Stimulated activated CD8-positive, alpha-beta memory T cell treated with anti-CD3 and anti-CD28 coated beads, Interleukin-4, amount 100 ng/mL, for 1 hour (primary cell): ENCODE results near the gene LRRC10.
A peak's percentile ranks its signal among the peaks of the same experiment; 100 is the strongest.

Experiments
- DNase-seq, 2 donors: peaks; one replicate each; pipeline ENCODE4 v3.0.0-alpha.2; 2020; ENCODE audit warnings: low read depth in 2 of 2, low spot score in 1 of 2

The LRRC10 gene, protein sequence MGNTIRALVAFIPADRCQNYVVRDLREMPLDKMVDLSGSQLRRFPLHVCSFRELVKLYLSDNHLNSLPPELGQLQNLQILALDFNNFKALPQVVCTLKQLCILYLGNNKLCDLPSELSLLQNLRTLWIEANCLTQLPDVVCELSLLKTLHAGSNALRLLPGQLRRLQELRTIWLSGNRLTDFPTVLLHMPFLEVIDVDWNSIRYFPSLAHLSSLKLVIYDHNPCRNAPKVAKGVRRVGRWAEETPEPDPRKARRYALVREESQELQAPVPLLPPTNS

GRCh38 chr12:69610729-69611128, at the start of gene LRRC10:
Gene LRRC10, minus strand, starts transcription at chr12:69610907. Its CDS starts 69 bp downstream, at chr12:69610838.
- DNase-seq = no peak

GRCh38 chr12:69660164-69660863, 49.6 kb upstream of the LRRC10 start:
- DNase-seq = no peak

GRCh38 chr12:69658203-69658602, 47.5 kb upstream of the LRRC10 start:
- no peak for DNase-seq

DNA sequence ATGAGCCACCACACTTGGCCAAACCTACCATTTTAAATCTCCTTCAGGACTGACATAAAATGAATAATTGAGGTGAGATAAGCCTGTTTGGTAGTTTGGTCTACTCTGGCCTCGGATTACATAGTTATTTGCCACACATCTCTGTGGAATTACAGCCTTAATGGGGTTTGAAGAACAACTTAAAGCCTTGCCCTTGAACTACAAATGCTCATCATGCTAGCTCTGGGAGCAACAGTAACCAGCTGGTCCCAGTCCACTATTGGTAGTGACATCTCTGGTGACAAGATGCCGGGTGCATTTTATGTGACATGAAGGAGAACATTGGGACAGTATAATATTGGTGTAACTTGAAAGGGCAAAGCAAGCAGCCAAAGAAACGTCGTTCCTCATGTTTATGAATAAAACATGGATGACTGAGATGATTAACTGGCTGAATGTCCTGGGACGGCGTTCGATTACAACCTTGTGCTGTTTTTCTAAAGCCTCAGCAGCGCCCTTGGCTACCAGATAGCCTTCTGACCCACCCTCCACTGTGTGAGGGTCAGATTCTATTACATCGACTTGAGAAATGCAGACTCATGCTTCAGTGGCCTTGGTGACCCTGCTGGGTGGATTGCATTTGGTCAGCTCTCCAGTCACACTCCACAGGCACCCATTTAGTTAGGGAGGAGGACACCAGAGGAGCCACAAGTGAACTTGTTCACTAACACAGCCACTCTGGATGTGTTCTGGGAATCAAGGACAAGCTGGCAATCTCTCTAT, 46.9 kb upstream of the LRRC10 start:
- DNase-seq = no peak

- DNase-seq = no peak
These were observed 45.1 kb upstream of the LRRC10 start for GRCh38 chr12:69655616-69656340.

- DNase-seq = no peak
These were observed 43.0 kb upstream of the LRRC10 start for GRCh38 chr12:69653703-69654102.

GRCh38 chr12:69651922-69652321, 41.2 kb upstream of the LRRC10 start:
- DNase-seq = no peak

- no peak for DNase-seq
These were observed 38.8 kb upstream of the LRRC10 start for GRCh38 chr12:69649529-69649928.

DNA sequence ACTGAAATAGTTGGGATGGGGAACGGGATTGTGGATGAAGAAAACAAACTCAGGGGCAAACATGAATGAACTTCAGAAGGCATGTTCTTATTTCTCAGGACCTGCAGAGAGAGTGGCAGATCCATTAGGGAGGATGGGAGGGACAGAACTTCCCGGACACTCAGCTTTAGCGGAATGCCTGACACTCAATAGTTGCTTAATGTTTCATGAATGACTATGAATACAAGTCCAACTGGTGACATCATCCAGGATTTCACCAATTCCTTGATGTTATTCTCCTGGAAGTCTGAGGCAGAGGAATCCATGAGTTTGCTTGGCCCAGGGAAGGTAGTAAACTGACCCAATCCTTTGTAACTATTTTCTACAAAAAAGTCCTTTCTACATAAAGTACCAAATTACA, 37.8 kb upstream of the LRRC10 start:
- DNase-seq = no peak

GRCh38 chr12:69647178-69647577, 36.5 kb upstream of the LRRC10 start:
- DNase-seq = no peak

- no peak for DNase-seq
These were observed 34.3 kb upstream of the LRRC10 start for GRCh38 chr12:69645031-69645430.

DNA sequence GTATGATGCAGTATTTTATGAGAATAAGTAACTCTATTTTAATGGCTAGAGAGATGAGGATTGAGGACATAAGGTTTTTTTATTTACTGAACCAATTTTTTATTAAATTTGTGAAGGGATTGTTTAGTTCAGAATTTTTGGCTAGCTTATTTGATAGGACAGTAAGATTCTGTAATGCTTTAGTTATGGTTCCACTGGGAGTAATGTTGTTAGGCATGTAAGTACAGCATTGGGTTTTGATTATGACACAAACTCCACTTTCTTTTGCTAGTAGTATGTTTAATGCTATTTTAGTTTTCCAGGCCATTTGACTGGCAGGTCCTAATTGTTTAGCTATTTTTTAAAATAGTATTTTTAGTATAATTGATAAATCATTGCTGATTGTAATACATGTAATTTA, 33.8 kb upstream of the LRRC10 start:
- DNase-seq = no peak

- no peak for DNase-seq
These were observed 31.8 kb upstream of the LRRC10 start for GRCh38 chr12:69642531-69642930.

DNA sequence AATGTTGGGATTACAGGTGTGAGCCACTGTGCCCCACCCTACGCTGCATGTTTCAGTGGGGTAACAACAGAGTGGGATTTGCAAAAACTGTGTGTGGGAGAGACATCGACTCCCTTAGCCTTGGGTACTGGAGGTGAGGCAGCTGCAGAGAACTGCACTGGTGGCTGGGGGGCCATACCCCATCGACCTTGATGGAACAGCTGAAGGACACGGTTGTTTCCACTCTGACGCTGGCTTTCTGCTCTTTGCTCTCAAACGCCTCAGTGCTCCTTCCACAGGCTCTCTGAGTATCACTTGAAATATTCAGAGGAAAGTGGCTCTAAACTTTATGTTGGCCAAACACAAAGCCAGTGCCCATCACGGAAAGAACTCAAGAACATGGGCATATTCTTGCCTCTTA, 30.8 kb upstream of the LRRC10 start:
- DNase-seq = no peak

DNA sequence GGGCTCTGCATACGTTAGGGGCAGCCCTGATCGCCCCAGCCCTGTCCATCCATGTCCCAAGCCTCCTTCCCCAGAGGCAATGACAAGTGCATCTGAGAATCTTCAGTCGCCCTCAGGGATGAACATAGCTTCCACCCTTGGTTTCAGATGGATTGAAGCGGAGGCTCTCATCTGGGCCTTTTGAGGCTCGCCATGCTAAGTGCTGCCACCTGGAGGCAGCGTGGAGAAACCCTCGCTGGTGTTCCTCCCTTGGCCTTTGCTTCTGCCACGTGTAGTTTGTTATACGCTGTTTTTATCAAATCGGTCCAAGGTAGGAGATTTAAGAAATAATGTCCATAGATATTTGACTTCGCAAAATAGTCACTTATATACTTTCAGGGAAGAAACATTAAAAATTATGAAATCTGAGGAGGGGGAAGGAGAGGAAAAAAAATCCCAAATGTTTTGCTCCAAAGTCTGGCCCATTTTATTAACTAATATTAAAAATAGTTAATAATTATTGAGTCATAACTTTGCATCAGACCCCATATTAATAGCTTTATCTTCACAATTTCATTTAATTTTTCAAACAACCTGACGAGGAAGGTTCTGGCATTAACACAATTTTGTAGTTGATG, 28.8 kb upstream of the LRRC10 start:
- DNase-seq = peak; percentile 5 to 17

DNA sequence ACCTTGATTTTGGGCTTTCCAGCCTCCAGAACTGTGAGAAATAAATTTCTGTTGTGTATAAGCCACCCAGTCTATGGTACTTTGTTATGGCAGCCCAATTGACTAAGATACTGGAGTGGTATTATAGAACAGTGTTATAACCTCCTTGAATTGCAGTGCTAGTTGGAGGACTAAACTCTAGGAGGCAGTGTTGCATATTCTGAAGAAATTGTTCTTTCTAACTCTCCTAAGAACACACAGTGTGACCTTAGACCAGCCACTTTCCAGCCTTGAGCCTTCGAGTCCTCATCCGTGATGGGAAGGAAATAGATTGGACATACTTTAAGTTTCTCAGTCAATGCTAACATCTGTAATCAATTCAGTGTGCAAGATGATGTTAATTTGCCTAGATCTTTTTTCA, 22.4 kb upstream of the LRRC10 start:
- no peak for DNase-seq

DNA sequence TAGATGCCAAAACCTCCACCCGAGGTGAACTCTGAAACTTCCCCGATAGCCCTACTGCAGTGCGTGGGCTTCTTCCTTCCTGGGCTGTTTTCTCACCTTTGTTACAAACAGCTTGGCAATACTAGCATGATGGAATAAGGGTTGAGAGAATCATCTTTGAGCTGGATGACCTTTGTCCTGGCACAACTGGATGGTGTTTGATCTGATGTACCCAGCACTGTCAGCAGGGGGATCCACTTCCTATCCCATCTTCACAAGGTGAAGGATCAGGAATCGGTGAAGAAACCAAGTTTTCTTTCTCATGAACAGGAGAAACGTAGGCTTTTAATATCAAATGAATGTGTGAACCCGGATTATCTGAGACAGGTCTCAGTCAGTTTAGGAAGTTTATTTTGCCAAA, 19.5 kb upstream of the LRRC10 start:
- DNase-seq = no peak

DNA sequence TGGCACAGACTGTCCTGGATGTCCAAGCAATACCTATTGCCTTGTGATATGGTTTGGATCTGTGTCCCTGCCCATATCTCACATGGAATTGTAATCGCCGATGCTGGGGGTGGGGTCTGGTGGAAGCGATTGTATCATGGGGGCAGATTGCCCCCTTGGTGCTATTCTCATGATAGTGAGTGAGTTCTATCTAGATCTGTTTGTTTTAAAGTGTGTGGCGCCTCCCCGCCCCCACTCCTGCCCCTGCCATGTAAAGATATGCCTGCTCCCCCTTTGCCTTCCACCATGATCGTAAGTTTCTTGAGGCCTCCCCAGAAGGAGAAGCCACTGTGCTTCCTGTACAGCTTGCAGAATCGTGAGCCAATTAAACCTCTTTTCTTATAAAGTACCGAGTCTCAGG, 16.8 kb upstream of the LRRC10 start:
- no peak for DNase-seq

DNA sequence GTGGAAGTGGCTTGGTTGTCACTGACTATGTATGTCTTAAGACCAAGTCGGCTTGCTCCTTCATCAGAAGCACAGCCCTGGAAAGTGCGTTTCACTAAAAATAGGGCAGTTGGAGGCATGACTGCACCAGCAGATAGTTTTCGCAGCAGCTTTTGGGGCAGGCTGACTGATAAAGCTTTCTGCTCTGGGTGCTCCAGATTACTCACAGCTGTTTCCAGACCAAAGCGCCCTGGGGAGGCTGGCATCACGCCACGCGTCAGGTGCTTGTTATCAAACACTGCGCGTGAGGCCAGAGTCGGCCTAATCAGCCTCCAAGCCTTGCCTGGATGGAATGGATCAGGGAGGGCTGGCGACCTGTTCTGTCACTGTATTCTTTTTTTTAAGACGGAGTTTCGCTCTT, 13.3 kb upstream of the LRRC10 start:
- no peak for DNase-seq

GRCh38 chr12:69621551-69621950, 10.8 kb upstream of the LRRC10 start:
- no peak for DNase-seq

DNA sequence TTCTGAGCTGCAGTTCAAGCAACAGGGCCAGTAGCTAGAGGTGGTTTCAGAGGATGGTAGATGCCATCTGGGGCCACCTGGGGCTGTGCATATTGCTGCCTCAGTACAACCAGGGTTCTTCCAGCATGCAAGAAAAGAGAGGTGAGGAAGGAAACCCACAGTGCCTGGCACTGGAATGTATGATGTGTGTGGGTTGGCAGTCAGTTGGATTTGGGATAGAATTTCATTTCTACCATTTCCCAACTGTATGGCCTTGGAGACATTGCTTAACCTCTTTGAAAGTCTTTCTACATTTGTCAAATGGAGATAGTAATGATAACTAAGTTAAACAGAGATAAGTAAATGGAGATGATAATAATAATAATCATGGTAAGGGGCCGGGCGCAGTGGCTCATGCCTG, 10.2 kb upstream of the LRRC10 start:
- no peak for DNase-seq
